OCI-LY1 (cell line): ENCODE data around the gene CREG1.

ENCODE experiments used
- H2AFZ ChIP-seq: fragments of 200-600 bp; sonication (generic), shearing (Covaris generic); 2 replicates; pipeline ENCODE4 v1.6.0; 2014; ENCODE audit warnings: antibody characterized with exemption, mild to moderate bottlenecking, low read length
- H3F3A ChIP-seq: fragments of 200-600 bp; sonication (generic), shearing (Covaris generic); 2 replicates; pipeline ENCODE4 v1.6.0; 2014; ENCODE audit warnings: mild to moderate bottlenecking, antibody characterized with exemption, low read length, moderate library complexity; ENCODE audit not compliant: insufficient read depth
- H3K27ac ChIP-seq: fragments of 200-600 bp; sonication (generic); 2 replicates; pipeline ENCODE4 v1.5.1; 2014; ENCODE audit warnings: low read length, mixed run types, mild to moderate bottlenecking, low read depth; ENCODE audit not compliant: poor library complexity, severe bottlenecking
- H3K27me3 ChIP-seq: fragments of 200-600 bp; sonication (generic); 2 replicates; pipeline ENCODE4 v1.6.0; 2014; ENCODE audit warnings: antibody characterized with exemption, mild to moderate bottlenecking, low read length, moderate library complexity; ENCODE audit not compliant: insufficient read depth
- H3K36me3 ChIP-seq: fragments of 200-600 bp; sonication (generic); 2 replicates; pipeline ENCODE4 v1.6.1; 2014; ENCODE audit warnings: mild to moderate bottlenecking, antibody characterized with exemption, low read length, moderate library complexity, mixed read lengths; ENCODE audit not compliant: insufficient read depth
- H3K4me1 ChIP-seq: fragments of 200-600 bp; sonication (generic); 2 replicates; pipeline ENCODE4 v1.5.1; 2014; ENCODE audit warnings: mild to moderate bottlenecking, low read length, moderate library complexity; ENCODE audit not compliant: insufficient read depth, severe bottlenecking
- H3K4me2 ChIP-seq: fragments of 200-600 bp; sonication (generic), shearing (Covaris generic); 2 replicates; pipeline ENCODE4 v1.6.1; 2014; ENCODE audit warnings: low read length
- H3K4me3 ChIP-seq: fragments of 200-600 bp; sonication (generic); 2 replicates; pipeline ENCODE4 v1.5.1; 2014; ENCODE audit warnings: low read length, low read depth, mild to moderate bottlenecking, mixed read lengths; ENCODE audit not compliant: poor library complexity, severe bottlenecking
- H3K79me2 ChIP-seq: fragments of 200-600 bp; shearing (Covaris generic); 2 replicates; pipeline ENCODE4 v1.6.1; 2016; ENCODE audit warnings: mixed run types, low read length, mixed read lengths; ENCODE audit not compliant: insufficient read depth
- H3K9ac ChIP-seq: fragments of 200-600 bp; sonication (generic), shearing (Covaris generic); 2 replicates; pipeline ENCODE4 v1.6.1; 2014; ENCODE audit warnings: mild to moderate bottlenecking, low read length, mixed read lengths
- H3K9me2 ChIP-seq: fragments of 200-600 bp; sonication (generic), shearing (Covaris generic); 2 replicates; pipeline ENCODE4 v1.6.1; 2014; ENCODE audit warnings: low read depth, mild to moderate bottlenecking, low read length, mixed read lengths
- H3K9me3 ChIP-seq: fragments of 200-600 bp; shearing (Covaris generic); 2 replicates; pipeline ENCODE4 v1.6.1; 2014; ENCODE audit warnings: low read length, mixed read lengths
- H4K20me1 ChIP-seq: fragments of 200-600 bp; sonication (generic), shearing (Covaris generic); 2 replicates; pipeline ENCODE4 v1.6.0; 2016; ENCODE audit warnings: mild to moderate bottlenecking, low read length; ENCODE audit not compliant: insufficient read depth
- CTCF ChIP-seq: fragments of 200-600 bp; sonication (generic), shearing (Covaris generic); IDR thresholded peaks from 2 replicates; pipeline ENCODE4 v1.5.1; 2017; ENCODE audit warnings: mild to moderate bottlenecking, antibody characterized with exemption, low read length, moderate library complexity, mixed read lengths
- EZH2 ChIP-seq: fragments of 200-600 bp; sonication (generic), shearing (Covaris generic); IDR thresholded peaks from 2 replicates; pipeline ENCODE4 v1.8.0; 2017; ENCODE audit warnings: borderline replicate concordance, mixed run types, mild to moderate bottlenecking, antibody characterized with exemption, low read length, moderate library complexity, mixed read lengths

CREG1 gene

GRCh38 chr1:167542109-167543032 is 11.2 kb downstream of the CREG1 start:
- Histone ChIP-seq H3K36me3 (peaks cover 40% of the 10 kb centered on the region), H3K27me3 (no peaks in the 10 kb centered on the region), H3K9me3 (no peaks in the 10 kb centered on the region), H3K79me2 (no peaks in the 10 kb centered on the region), H4K20me1 (no peaks in the 10 kb centered on the region), H3K9me2 (no peaks in the 10 kb centered on the region), H2AFZ (no peak overlapping the region), H3K27ac (no peak overlapping the region), H3F3A (peaks cover 9% of the 10 kb centered on the region; the same call in 1 of the 2 replicates), H3K4me1 (peaks cover 26% of the 10 kb centered on the region), H3K4me2 (no peak overlapping the region), H3K4me3 (no peak overlapping the region), H3K9ac (no peak overlapping the region)
- TF ChIP-seq CTCF (no peak), EZH2 (no peak)

GRCh38 chr1:167541610-167542009 is 12.0 kb downstream of the CREG1 start:
- H3K4me2 ChIP-seq = no peak overlapping the region
- no peaks in the 10 kb centered on the region for H3K27me3 ChIP-seq
- H3K9me2 ChIP-seq = no peaks in the 10 kb centered on the region
- H3K4me3 ChIP-seq = no peak overlapping the region
- H3K9me3 ChIP-seq = no peaks in the 10 kb centered on the region
- peaks cover 9% of the 10 kb centered on the region; the same call in 1 of the 2 replicates for H3F3A ChIP-seq
- no peaks in the 10 kb centered on the region for H3K79me2 ChIP-seq
- H3K4me1 ChIP-seq = peaks cover 26% of the 10 kb centered on the region
- H2AFZ ChIP-seq = no peak overlapping the region
- no peaks in the 10 kb centered on the region for H4K20me1 ChIP-seq
- TF ChIP-seq EZH2 (no peak), CTCF (no peak)
- H3K36me3 ChIP-seq = peaks cover 33% of the 10 kb centered on the region
- H3K9ac ChIP-seq = no peak overlapping the region
- H3K27ac ChIP-seq = no peak overlapping the region

GRCh38 chr1:167541003-167541402 is 12.6 kb downstream of the CREG1 start:
- Histone ChIP-seq H4K20me1 (no peaks in the 10 kb centered on the region), H3K4me3 (no peak overlapping the region), H3K27me3 (no peaks in the 10 kb centered on the region), H3K4me2 (no peak overlapping the region), H3K9me3 (no peaks in the 10 kb centered on the region), H3K9me2 (no peaks in the 10 kb centered on the region), H3F3A (peaks cover 9% of the 10 kb centered on the region; the same call in 1 of the 2 replicates), H3K4me1 (peaks cover 26% of the 10 kb centered on the region), H2AFZ (no peak overlapping the region), H3K27ac (no peak overlapping the region), H3K79me2 (no peaks in the 10 kb centered on the region), H3K9ac (no peak overlapping the region), H3K36me3 (peaks cover 29% of the 10 kb centered on the region)
- TF ChIP-seq EZH2 (no peak), CTCF (no peak)
